ENCODE data around the gene PEX3. TPM values are rescaled to one million over a fixed set of nuclear protein-coding genes. Genes with fewer than 3 reads are reported as not detected.

Gene PEX3
- total and polyA plus RNA-seq, 10 of the 15 experiments (the other 5 are each of a cell fraction or from before 2014, with no cell fraction given) = 18.6 to 70.7 (median 38.6) TPM

- TF ChIP-seq MTA3 (IDR thresholded peaks at IDR 0.05; ENCODE audit: borderline replicate concordance, low read length) (no peak), GATAD2B (conservative IDR thresholded peaks at IDR 0.05; ENCODE audit: low read depth) (no peak), SUZ12 (IDR thresholded peaks at IDR 0.05; ENCODE audit: unreplicated experiment) (no peak), NFIC (IDR thresholded peaks at IDR 0.05; ENCODE audit: low read depth, low read length) (no peak), WRNIP1 (IDR thresholded peaks at IDR 0.05; ENCODE audit: borderline replicate concordance, low read depth, low read length) (no peak), E4F1 (IDR thresholded peaks at IDR 0.05; ENCODE audit: borderline replicate concordance, partially characterized antibody) (no peak), PKNOX1 (IDR thresholded peaks at IDR 0.05) (no peak), E2F4 (IDR thresholded peaks at IDR 0.05; ENCODE audit: low read depth, low read length) (no peak), HSF1 (IDR thresholded peaks at IDR 0.05; ENCODE audit: low read depth, low read length) (no peak), ZNF217 (IDR thresholded peaks at IDR 0.05) (no peak), FOXM1 (IDR thresholded peaks at IDR 0.05; ENCODE audit: low read depth, low read length) (peak; percentile 37; the same call in 1 of the 2 replicates), ZBTB33 (IDR thresholded peaks at IDR 0.05) (no peak), NFXL1 (IDR thresholded peaks at IDR 0.05; ENCODE audit: borderline replicate concordance) (no peak), BCLAF1 (IDR thresholded peaks at IDR 0.05) (no peak), YBX1 (IDR thresholded peaks at IDR 0.05) (no peak), TCF7 (IDR thresholded peaks at IDR 0.05; ENCODE audit: borderline replicate concordance) (no peak), CBFB (IDR thresholded peaks at IDR 0.05; ENCODE audit: low read depth) (no peak)
These were observed 23.3 kb upstream of the PEX3 start (continued) for GRCh38 chr6:143427109-143427817.
